ENCODE results near the gene KPNA2.

GRCh38 chr17:67993153-67993997, 42.2 kb upstream of the KPNA2 start:
- TF ChIP-seq CTCF (conservative IDR thresholded peaks at IDR 0.05 in 1 of 2, IDR thresholded peaks at IDR 0.05 in 1 of 2; ENCODE audit: extremely low read depth in 1 of 2, insufficient read depth in 1 of 2, low read depth in 1 of 2, low read length in 2 of 2): no peak
- no peak for TF ChIP-seq EZH2 (IDR thresholded peaks at IDR 0.05; ENCODE audit: borderline replicate concordance, low read length)
